ENCODE data around the gene BRINP3.

GRCh38 chr1:190178827-190179226, 298.8 kb downstream of the BRINP3 start:
- TF ChIP-seq CTCF (IDR thresholded peaks at IDR 0.05 in 4 of 5, conservative IDR thresholded peaks at IDR 0.05 in 1 of 5): no peak
- no peak for TF ChIP-seq POLR2A (IDR thresholded peaks at IDR 0.05)

Measured in gastrocnemius medialis (tissue), 4 donors.